GM19035 (cell line): ENCODE results near the gene ABR.
"Not testable (repeated sequence)": the region's sequence is repeated elsewhere in the genome, so short reads cannot be mapped to it uniquely, and the experiment has no call there.

Source experiments
- ATAC-seq: cut with Tn5 transposase; IDR thresholded peaks from one replicate; pipeline ENCODE4 v1.9.1; 2021; ENCODE audit not compliant: unreplicated experiment

The ABR gene

DNA sequence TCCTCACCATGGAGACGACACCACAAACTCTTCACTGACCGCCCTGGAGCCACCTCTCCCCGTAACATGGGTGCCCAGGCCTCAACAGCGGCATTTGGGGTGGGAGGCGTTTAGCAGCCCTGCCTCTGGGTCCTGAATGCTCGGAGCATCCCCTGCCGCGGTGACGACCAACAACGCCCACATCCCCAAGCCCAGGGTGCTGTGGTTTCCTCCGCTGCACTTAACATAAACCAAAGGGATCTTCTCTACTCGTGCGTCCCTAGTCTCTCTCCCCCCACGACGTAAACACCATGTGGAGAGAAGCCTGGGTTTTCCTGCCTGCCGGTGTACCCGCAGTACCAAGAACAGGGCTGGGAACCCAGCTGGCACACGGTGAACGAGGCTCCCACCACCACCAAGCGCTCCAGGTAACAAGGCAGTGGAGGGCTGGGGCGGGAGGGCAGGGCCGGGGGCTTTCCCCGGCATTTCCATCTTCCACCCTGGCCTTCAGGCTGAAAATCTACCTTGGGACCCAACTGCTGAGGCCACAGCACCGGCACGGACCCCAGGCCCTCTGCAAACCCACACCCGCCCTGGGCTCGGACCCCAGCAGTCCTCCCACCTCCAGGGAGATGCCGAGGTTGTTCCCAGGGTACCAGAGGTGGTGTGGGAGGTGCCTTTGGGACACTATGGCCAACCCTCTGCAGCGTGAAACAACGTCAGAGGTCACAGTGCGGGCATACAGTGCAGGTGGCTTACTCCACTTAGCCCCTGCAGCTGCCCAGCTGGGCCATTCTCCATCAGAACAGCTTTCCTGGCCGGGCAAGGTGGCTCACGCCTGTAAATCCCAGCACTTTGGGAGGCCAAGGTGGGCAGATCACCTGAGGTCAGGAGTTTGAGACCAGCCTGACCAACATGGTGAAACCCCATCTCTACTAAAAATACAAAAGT is 128.5 kb downstream of the ABR start:
- no peak for ATAC-seq

DNA sequence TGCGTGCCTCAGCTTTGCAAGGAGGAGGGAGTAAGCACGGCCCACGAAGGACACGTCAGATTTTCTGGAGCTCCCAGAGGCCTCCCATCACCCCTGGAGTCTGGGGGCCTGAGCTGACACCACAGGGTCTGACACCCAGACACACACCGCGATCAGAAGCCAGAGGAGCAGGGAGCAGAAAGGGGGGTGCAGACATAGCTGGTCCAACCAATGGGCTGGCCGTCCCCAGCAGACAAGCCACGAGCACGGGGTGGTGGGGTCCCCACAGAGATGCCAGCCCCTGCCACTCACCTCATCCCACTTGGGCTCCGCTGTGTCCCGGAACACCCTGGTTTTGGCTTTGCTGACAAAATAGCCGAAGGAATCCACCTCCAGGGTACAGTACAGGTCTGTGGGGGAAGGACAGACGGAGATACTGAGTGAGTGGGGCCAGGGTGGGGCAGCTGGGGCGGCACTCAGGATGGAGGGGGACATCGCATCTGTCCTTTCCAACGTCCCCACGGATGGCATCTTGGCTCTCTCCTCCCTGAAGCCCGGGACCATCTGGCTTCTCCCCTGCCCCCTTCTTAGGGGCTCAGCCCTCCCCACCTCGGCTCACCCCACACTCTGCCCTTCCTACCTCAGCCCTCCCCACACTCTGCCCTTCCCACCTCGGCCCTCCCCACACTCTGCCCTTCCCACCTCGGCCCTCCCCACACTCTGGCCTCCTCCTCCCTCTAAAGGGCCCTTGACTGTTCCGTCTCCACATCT is 129.4 kb downstream of the ABR start:
- ATAC-seq, result no peak

DNA sequence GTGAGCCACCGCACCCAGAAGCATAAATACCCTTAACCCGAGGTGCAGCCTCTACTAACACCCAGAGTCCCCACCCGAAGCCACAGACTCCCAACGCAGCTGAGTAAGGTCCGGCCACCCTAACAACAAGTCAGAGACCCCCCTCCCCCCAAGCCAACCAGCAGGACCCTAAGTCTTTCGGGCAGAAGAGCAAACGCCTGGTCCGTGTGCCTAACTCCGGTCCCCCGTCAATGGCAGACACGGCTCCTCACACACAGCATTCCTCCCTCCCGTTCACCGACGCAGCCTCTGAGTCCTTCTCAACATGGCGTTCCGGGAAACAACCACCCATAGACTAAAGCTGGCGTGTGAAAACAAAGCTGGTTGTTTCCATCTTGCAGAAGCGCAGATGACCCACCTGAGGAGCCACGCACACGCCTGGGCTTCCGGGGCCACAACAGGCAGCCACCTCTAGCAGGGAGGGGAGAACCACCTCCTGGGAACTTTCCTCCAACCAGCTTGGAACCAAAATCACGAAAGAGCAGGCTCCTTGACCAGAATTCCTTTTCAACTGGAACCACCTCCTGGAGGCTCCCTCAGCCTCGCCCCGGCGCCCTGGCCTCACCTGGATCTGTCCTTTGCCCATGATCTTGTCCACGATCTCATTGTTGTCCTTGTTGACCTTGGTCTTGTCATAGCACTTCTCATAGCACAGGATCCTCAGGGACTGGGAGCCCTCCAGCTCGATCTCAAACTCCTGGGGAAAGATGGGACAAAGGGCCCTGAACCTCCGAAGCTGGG is 130.1 kb downstream of the ABR start:
- no peak for ATAC-seq

DNA sequence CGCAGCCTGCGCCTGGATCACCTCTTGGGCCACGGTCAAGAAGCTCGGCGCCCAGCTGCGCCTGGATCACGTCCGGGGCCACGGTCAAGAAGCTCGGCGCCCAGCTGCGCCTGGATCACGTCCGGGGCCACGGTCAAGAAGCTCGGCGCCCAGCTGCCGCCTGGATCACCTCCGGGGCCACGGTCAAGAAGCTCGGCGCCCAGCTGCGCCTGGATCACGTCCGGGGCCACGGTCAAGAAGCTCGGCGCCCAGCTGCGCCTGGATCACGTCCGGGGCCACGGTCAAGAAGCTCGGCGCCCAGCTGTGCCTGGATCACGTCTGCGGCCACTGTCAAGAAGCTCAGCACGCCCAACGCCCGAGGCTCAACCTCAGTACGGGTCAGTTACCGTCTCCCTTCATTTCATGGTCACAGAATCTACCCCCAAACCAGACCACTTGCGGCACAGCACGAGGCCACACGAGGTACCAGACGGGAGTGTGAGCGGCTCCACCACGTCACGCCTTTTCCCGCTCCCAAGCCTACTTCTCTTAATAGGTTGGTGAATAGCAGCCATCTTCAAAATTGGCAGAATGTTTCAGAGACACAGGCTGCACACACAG is 131.2 kb downstream of the ABR start:
- ATAC-seq, result not testable (repeated sequence)

DNA sequence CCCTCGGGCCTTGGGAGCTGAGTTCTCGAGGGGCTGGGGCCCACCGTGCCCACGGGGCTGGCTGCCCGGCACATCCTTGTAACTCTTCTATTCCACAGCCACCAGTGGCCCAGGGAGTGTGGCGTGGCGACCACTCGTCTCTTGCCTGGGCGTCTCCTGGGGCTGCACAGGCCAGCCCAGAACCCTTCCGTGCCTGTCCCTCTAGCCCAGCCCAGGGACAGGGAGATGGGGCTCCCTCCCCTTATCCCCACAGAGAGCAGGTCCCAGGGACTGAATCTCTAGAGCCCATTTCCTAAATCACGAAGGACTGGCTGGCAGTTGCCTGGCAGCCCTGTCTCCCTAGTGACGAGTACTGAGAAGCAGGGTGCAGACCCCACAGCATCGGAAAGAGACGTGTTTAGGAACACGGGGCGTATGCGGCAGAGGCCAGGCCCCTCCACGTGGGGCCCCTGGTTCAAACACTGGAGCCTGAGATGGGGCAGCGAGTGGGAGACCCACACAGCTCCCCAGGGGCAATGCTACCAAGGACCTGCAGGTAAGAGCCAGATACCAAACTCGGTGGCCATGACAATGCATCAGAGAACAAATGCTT is 131.8 kb downstream of the ABR start:
- no peak for ATAC-seq

DNA sequence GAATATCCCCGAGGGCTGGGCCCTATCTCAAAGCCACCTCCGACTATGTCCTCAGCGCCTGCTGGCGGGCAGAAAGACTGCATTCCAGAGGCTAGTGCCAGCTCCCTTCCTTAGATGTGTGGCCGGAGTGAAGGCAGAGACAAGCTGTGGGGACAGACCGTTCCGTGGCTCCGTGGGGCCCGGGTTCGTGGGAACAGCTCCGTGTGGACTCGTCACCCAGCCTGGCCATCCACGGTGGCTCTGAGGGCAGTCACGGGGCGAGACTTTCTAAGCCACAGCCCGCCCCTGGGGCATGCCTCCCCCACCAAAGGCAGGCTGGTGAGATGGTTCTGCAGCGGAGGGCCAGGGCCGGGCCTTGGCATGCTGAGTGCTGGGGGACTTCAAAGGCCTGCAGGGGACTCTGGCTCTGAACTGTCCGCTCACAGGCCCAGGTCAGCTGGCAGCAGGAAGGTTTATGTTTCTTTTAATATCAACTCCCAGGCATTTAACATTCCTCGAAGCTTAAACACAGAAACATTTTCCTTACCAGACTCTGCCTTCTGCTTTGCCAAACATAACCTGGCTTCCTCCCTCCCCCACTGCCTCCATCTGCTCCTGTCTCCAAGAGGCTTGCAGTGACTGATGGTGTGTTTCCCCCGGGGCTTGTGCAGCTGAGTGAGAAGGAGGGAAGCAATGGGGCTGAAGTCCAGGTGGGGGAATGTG is 132.5 kb downstream of the ABR start:
- no peak for ATAC-seq

DNA sequence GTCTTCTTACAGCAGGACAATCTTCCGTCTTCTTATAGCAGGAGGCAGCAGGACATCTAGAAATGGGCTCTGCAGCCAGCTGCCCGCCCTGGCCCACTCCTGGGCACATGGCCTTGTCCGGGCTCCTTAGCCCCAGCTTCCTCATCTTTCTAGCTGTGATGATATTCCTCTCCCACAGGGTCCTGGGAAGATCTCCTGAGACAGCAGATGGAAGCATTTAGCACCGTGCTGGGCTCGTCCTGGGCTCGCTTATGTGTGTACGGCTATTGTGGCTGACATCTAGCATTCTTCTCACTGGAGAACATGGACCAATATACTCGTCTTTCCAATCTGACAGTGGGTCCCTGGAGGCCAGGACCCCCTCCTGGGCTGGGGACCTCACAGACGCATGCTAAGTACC is 134.3 kb downstream of the ABR start:
- no peak for ATAC-seq

DNA sequence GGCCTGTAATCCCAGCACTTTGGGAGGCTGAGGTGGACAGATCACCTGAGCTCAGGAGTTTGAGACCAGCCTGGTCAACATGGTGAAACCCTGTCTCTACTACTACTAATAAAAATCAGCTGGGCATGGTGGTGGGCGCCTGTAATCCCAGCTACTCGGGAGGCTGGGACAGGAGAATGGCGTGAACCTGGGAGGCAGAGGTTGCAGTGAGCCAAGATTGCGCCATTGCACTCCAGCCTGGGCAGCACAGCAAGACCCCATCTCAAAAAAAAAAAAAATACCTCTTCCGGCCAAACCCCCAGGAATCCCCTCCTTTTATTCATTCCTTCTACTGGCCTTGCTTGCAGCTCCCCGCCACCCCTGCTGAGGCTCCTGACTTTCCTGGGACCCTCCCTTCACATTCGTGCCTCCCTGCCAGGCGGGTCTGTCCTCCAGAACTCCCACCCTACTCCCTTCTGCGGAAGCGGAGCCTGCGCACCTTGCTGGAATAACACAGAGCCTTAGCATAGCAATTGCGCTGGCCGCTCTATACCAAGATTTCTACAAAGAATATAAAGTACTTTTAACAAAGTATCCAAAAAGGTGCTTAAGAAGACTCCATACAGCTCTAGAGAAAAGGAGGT is 135.3 kb downstream of the ABR start:
- not testable (repeated sequence) for ATAC-seq

DNA sequence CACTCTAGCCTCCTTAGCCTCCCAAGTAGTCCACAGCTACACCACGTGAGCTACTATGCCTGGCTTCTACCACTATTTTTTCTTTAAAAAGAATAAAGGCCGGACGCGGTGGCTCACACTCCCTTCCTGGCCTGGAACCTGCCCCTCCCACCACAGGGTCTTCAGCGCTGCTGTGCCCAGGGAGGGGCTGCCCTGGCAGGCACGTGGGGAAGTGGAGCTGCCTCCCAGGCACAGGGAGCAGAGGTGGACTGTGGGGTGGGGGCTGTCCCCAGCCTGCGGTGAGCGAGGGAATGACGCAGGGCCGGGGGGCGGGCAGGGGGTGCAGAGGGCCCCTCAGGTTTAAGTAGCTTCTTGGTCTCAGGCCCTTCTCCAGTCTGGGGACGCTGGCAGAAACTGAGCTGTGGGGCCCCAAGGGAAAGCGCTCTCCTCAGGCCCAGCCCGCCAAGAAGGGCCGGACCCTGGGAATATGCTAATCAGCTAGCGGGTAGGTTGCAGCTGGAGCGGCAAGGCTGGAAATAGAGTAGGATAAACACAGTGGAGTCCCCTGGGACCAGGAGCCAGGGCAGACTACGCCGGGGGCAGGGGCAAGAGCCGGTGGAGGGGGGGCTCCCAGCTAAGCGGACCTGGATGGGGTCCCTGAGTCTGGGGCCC is 136.1 kb downstream of the ABR start:
- no peak for ATAC-seq

DNA sequence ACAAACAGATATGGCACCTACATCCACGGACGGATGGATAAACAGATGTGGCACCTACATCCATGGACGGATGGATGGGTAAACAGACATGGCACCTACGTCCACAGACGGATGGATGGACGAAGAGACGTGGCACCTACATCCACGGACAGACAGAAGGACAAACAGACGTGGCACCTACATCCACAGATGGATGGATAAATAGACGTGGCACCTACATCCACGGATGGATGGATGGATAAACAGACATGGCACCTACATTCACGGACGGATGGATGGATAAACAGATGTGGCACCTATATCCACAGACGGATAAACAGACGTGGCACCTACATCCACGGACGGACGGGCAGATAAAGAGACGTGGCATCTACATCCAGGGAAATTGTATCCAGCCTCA is 137.3 kb downstream of the ABR start:
- ATAC-seq, result no peak

DNA sequence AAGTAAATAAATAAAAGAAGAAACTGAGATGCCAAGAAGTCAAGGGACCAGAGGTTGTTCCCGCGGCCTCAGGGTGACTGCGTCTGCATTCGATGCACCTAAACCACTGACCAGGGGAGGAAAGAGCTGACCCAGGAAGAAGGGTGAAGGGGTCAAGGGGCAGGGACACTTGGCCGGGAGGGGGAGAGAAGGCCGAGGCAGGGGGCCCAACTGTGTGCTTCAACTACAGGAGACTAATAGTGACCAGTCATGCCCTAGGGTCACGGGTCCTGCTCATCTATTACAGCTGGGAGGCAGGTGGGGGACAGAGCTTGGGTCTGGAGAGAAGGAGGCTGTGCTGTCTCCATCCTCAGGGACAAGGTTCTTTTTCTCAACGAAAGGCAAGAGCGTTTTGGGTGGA is 138.0 kb downstream of the ABR start:
- no peak for ATAC-seq

DNA sequence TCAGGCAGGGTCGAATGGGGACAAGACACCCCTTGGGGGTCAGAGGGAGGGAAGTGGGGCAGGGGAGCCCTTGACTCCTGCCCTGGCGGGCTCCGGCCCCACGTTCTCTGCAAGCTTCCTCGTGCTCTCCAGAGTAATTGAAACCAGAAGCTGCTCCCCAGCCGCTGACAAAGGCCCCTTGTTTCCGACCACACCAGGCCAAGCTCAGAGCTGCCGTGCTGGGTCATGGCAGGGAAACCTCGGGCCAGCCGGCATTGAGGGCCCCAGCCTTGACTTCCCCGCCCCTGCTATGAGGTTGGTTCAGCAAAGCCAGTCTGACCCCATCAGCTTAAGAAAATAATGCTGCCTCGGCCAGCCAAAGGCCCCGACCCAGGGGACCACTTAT is 139.6 kb downstream of the ABR start:
- ATAC-seq, result no peak

DNA sequence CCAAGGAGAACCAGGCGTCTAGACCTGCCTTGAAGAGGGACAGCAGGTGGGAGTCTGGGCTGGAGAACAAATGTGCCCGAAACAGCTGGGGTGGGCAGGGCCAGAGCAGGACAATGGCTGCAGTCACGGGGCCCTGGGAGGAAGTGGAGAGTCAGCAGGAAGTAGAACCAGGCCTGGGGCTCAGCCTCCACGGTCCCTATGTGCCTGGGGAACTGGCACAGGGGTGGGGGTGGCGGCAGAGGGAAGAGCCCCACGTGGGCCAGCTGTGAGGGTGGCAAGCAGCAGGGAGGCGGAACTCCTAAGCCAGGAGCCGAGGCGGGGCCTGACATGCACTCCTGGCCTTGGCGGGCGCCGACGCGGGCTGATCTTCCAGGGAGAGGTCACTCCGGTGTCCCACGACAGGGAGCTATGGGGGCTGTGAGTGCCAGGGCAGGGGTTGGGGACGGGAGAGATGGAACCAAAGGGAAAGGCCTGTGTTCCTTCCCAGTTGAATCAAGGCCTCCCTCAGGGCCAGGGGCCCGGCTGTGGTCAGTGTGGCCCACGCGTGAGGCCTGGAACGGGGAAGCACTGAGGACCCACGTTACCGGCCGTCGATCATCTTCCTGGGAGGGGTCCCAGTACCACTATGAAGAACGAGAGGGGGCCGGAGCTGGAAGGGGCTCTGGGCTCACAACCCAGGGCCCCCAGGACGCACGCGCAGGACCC is 140.1 kb downstream of the ABR start:
- ATAC-seq, result no peak

DNA sequence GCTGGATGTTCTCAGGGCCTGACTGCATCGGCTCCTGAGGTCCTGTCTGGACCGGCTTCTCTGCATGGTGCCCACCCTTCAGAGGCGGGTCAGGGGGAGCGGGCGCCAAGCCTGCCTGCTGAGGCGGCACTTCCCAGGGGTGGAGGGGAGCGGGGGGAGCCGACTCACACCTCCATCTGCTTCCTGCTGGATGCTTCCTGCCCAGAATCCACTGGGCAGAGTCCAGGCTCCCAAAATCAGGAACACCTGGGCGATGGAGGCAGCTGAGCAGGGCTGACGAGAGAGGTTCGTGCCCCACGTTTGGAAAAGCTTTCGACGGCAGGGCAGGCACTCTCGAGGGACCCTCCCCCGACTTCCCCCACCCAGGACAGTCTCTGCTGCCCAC is 140.7 kb downstream of the ABR start:
- ATAC-seq, result no peak

DNA sequence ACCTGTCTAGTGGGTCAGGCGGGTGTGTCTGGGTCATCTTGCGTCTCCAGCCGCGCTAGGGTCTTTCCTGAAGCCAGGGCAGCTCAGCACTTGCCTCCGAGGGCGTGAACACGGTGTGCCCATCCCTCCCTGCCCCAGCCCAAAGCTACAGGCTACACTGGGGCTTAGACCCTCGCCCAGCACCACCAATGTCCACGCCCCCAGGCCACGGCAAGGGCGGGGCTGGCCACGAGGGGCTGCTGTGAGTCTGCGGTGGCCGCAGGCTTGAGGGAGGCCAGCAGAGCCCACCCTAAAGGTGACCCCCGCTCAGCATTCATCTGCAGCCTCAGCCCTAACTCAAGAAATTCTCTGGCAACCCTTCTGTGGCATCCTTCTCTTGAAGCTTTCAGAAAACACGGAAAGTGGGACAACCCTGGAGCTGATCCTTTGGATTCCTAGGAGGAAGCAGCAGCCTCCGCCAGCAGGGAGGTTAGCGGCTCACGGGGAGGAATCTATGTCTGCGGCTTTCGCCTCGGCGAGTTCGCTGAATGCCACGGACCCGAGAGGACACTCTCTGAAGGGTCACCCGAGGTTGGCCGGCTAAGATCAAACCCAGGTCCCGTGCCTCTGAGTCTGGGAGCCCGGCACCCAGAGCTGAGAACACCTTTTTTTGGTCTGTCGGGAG is 141.2 kb downstream of the ABR start:
- no peak for ATAC-seq

DNA sequence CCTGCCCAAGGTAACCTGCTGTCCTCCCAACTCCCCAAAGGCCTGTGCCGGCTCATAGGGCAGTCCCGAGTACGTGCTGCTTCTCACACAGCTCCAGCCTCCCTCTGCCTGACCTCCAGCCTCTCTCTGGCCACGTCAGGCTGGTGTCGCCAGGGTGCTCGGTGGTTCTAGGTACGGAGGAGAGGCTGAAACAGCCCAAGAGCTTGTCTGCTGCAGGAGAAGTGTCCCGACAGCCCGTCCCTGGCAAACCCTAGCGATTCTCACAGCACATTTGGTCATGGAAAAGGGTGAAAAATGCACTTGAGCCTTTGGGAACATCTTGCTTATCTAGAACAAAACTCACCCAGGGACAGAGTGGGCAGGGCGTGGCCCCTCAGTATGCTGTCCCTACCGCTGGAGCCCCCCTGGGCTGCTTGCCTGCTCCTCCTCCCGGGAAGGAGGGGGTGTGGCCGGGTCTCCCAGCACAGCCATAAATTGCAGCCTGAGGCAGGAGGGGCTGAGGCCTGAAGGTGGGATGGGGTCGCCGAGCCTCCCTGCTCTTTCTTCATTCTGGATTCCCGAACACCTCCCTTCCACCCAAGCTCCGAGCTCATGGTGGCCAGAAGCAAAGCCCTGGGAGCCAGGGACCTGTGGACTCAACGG is 142.4 kb downstream of the ABR start:
- ATAC-seq, result no peak

DNA sequence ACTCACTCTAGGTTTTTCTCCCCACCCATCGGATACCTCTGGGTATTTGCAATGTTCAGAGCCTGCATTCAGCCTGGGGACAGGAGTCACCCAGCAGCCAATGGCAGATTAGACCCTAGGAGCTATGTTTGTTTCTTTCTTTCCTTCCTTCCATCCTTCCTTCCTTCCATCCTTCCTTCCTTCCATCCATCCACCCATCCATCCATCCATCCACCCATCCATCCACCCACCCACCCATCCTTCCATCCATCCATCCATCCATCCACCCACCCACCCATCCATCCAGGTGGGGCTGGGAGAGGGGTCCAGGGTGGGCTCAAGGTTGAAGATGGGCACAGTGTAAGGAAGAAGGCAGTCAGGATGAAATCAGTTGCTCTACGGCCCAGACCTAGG is 142.9 kb downstream of the ABR start:
- ATAC-seq, result no peak
